Liver (tissue), 9 donors: Measurements from ENCODE around the gene SYT13. TPM values are rescaled to one million over a fixed set of nuclear protein-coding genes. Genes with fewer than 3 reads are reported as not detected.

Source experiments
- DNase-seq: peaks from one replicate; pipeline ENCODE4 v3.0.0-alpha.2; 2017; ENCODE audit warnings: low spot score
- H3K27ac ChIP-seq, 2 donors: one replicate each; pipeline ENCODE4 v1.7.0; 2013; ENCODE audit warnings: inconsistent platforms in 2 of 2, low read length in 2 of 2, control low read depth in 1 of 2, low read depth in 1 of 2, mild to moderate bottlenecking in 1 of 2
- H3K27me3 ChIP-seq, 4 donors: one replicate each; pipeline versions ENCODE4 v1.6.1 to v1.7.0; 2013; ENCODE audit warnings: low read length in 3 of 4, inconsistent platforms in 1 of 4, mild to moderate bottlenecking in 1 of 4, moderate library complexity in 1 of 4; ENCODE audit not compliant: control insufficient read depth in 4 of 4, insufficient read depth in 4 of 4
- H3K36me3 ChIP-seq, 4 donors: one replicate each; pipeline versions ENCODE4 v1.6.1 to v1.7.0; 2013; ENCODE audit warnings: low read length in 3 of 4, mild to moderate bottlenecking in 3 of 4, low read depth in 1 of 4, moderate library complexity in 1 of 4; ENCODE audit not compliant: control insufficient read depth in 4 of 4, insufficient read depth in 3 of 4
- H3K4me1 ChIP-seq, 4 donors: one replicate each; pipeline versions ENCODE4 v1.6.1 to v1.7.0; 2013; ENCODE audit warnings: low read length in 3 of 4, mild to moderate bottlenecking in 3 of 4, moderate library complexity in 1 of 4; ENCODE audit not compliant: control insufficient read depth in 4 of 4, insufficient read depth in 4 of 4
- H3K4me3 ChIP-seq, 3 donors: one replicate each; pipeline versions ENCODE4 v1.6.1 to v1.7.0; 2013; ENCODE audit warnings: low read length in 3 of 3, control low read depth in 1 of 3, low read depth in 1 of 3, mild to moderate bottlenecking in 1 of 3
- H3K9ac ChIP-seq, 2 donors: one replicate each; pipeline ENCODE4 v1.7.0; 2013; ENCODE audit warnings: low read length in 2 of 2, mild to moderate bottlenecking in 2 of 2, moderate library complexity in 2 of 2, control low read depth in 1 of 2, low read depth in 1 of 2
- H3K9me3 ChIP-seq, 4 donors: one replicate each; pipeline versions ENCODE4 v1.6.1 to v1.7.0; 2013; ENCODE audit warnings: low read length in 3 of 4; ENCODE audit not compliant: control insufficient read depth in 4 of 4
- CTCF ChIP-seq: fragments of 150-350 bp; IDR thresholded peaks from 2 replicates; pipeline ENCODE4 v1.5.1; 2017; ENCODE audit warnings: improper control_type of control experiment, low read depth, low read length; ENCODE audit not compliant: missing input control
- EGR1 ChIP-seq, 2 donors: IDR thresholded peaks; 2 replicates each; pipeline ENCODE4 v1.6.1; 2016 to 2018; ENCODE audit warnings: antibody characterized with exemption in 2 of 2, low read depth in 2 of 2
- FOXA2 ChIP-seq: IDR thresholded peaks from 2 replicates; pipeline ENCODE4 v1.6.1; 2016; ENCODE audit warnings: antibody characterized with exemption
- GABPA ChIP-seq, 2 donors: IDR thresholded peaks in 1 of 2; conservative IDR thresholded peaks in 1 of 2; 2 replicates each; pipeline ENCODE4 v1.6.1; 2016; ENCODE audit warnings: antibody characterized with exemption in 2 of 2, mild to moderate bottlenecking in 1 of 2, moderate library complexity in 1 of 2
- HNF4A ChIP-seq, 2 donors: conservative IDR thresholded peaks; 2 replicates each; pipeline ENCODE4 v1.6.1; 2016; ENCODE audit warnings: antibody characterized with exemption in 2 of 2, mild to moderate bottlenecking in 2 of 2
- HNF4G ChIP-seq: IDR thresholded peaks from 2 replicates; pipeline ENCODE4 v1.6.1; 2016; ENCODE audit warnings: antibody characterized with exemption
- JUND ChIP-seq, 2 donors: IDR thresholded peaks; 2 replicates each; pipeline ENCODE4 v1.6.1; 2016; ENCODE audit warnings: antibody characterized with exemption in 2 of 2
- NR2F2 ChIP-seq: IDR thresholded peaks from 2 replicates; pipeline ENCODE4 v1.6.1; 2016; ENCODE audit warnings: antibody characterized with exemption
- RAD21 ChIP-seq, 2 donors: IDR thresholded peaks; 2 replicates each; pipeline ENCODE4 v1.6.1; 2016; ENCODE audit warnings: antibody characterized with exemption in 2 of 2, mild to moderate bottlenecking in 2 of 2
- RXRA ChIP-seq, 2 donors: IDR thresholded peaks; 2 replicates each; pipeline ENCODE4 v1.6.1; 2017 to 2018; ENCODE audit warnings: antibody characterized with exemption in 2 of 2, mild to moderate bottlenecking in 1 of 2
- SP1 ChIP-seq: IDR thresholded peaks from 2 replicates; pipeline ENCODE4 v1.6.1; 2018; ENCODE audit warnings: antibody characterized with exemption, mild to moderate bottlenecking
- TAF1 ChIP-seq: conservative IDR thresholded peaks from 2 replicates; pipeline ENCODE4 v1.6.1; 2016; ENCODE audit warnings: antibody characterized with exemption, mild to moderate bottlenecking
- WGBS: extraction: QIAGEN DNeasy Blood & Tissue Kit; methylation state at CpG from one replicate; pipeline ENCODE4 v1.1.7; 2013; 5-methylcytosine and 5-hydroxymethylcytosine counted together
- polyA plus RNA-seq, 2 donors: library from polyadenylated mRNA; stranded (reverse) in 1 of 2; unstranded in 1 of 2; fragments of 200-250 nt in 1 of 2; fragments of >200 nt in 1 of 2; fragmentation: Nextera tagmentation in 1 of 2; extraction: Ambion mirVana in 1 of 2; gene quantifications; one replicate each; pipeline versions ENCODE4 v1.2.1 to v1.2.3, GENCODE V29; 2013 to 2015
- total RNA-seq, 2 donors: library from RNA; depleted of rRNA; stranded (reverse); fragments of >200 nt; gene quantifications; one replicate each; pipeline ENCODE4 v1.2.3, GENCODE V29; 2014
- TF ChIP-seq, protein P1 (sequence below): IDR thresholded peaks from 2 replicates; pipeline ENCODE4 v1.6.1; 2016; ENCODE audit warnings: antibody characterized with exemption
- TF ChIP-seq, protein P2 (sequence below): IDR thresholded peaks from 2 replicates; pipeline ENCODE4 v1.6.1; 2016; ENCODE audit warnings: antibody characterized with exemption
- donor health status: healthy.
- donor health status: healthy.
- donor health status: healthy.
- donor health status: healthy.
- donor health status: healthy.

Gene SYT13
- total and polyA plus RNA-seq, 4 donors = 0.05 to 0.33 (median 0.14) TPM

GRCh38 chr11:45333001-45333971 lies 47.1 kb upstream of the SYT13 start (continued):
- TF ChIP-seq CTCF = no peak
- peak; percentile 16 for TF ChIP-seq SP1
- TF ChIP-seq JUND (IDR thresholded peaks at IDR 0.05) = peak in 1 of 2 donors; percentile 39
- TF ChIP-seq, protein P1, sequence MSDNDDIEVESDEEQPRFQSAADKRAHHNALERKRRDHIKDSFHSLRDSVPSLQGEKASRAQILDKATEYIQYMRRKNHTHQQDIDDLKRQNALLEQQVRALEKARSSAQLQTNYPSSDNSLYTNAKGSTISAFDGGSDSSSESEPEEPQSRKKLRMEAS = no peak
- TF ChIP-seq HNF4G = no peak
- no peak for TF ChIP-seq GABPA (IDR thresholded peaks at IDR 0.05 in 1 of 2, conservative IDR thresholded peaks at IDR 0.05 in 1 of 2)

- H3K27ac ChIP-seq = peak overlapping the region in 1 of 2 donors; percentile 41
- DNase-seq = no peak
- no peak overlapping the region for H3K9ac ChIP-seq
- H3K4me3 ChIP-seq = no peak overlapping the region
- H3K4me1 ChIP-seq = no peaks in the 10 kb centered on the region
- no peaks in the 10 kb centered on the region for H3K36me3 ChIP-seq
- H3K27me3 ChIP-seq = no peaks in the 10 kb centered on the region
- WGBS = 9% methylated on average over 13 of the region's 13 CpGs
- H3K9me3 ChIP-seq = peaks cover 0 to 2% (median 0%) of the 10 kb centered on the region in 4 donors
- no peak for TF ChIP-seq RXRA (IDR thresholded peaks at IDR 0.05)
- TF ChIP-seq FOXA2 = no peak
- peak; percentile 55 for TF ChIP-seq CTCF
- TF ChIP-seq, protein P1 = no peak
- no peak for TF ChIP-seq GABPA (IDR thresholded peaks at IDR 0.05 in 1 of 2, conservative IDR thresholded peaks at IDR 0.05 in 1 of 2)
- TF ChIP-seq HNF4G = no peak
- peak; percentile 75 to 81 for TF ChIP-seq RAD21 (IDR thresholded peaks at IDR 0.05)
- no peak for TF ChIP-seq EGR1 (IDR thresholded peaks at IDR 0.05; ENCODE audit: low read depth in 2 of 2)
- no peak for TF ChIP-seq TAF1
Observed at GRCh38 chr11:45332276-45332934, 46.3 kb upstream of the SYT13 start.

GRCh38 chr11:45331839-45332238 lies 45.7 kb upstream of the SYT13 start:
- Histone ChIP-seq H3K9me3 (peaks cover 0 to 3% (median 0%) of the 10 kb centered on the region in 4 donors), H3K4me1 (no peaks in the 10 kb centered on the region), H3K36me3 (no peaks in the 10 kb centered on the region), H3K27ac (no peak overlapping the region), H3K9ac (no peak overlapping the region), H3K4me3 (no peak overlapping the region), H3K27me3 (no peaks in the 10 kb centered on the region)
- TF ChIP-seq, protein P2, sequence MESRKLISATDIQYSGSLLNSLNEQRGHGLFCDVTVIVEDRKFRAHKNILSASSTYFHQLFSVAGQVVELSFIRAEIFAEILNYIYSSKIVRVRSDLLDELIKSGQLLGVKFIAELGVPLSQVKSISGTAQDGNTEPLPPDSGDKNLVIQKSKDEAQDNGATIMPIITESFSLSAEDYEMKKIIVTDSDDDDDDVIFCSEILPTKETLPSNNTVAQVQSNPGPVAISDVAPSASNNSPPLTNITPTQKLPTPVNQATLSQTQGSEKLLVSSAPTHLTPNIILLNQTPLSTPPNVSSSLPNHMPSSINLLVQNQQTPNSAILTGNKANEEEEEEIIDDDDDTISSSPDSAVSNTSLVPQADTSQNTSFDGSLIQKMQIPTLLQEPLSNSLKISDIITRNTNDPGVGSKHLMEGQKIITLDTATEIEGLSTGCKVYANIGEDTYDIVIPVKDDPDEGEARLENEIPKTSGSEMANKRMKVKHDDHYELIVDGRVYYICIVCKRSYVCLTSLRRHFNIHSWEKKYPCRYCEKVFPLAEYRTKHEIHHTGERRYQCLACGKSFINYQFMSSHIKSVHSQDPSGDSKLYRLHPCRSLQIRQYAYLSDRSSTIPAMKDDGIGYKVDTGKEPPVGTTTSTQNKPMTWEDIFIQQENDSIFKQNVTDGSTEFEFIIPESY = no peak
- TF ChIP-seq RAD21 (IDR thresholded peaks at IDR 0.05) = no peak
- no peak for TF ChIP-seq HNF4A (conservative IDR thresholded peaks at IDR 0.05)
- no peak for TF ChIP-seq NR2F2
- TF ChIP-seq FOXA2 = no peak
- no peak for TF ChIP-seq JUND (IDR thresholded peaks at IDR 0.05)
- no peak for TF ChIP-seq RXRA (IDR thresholded peaks at IDR 0.05)
- TF ChIP-seq, protein P1 = no peak
- no peak for DNase-seq
- 56% methylated on average over 4 of the region's 4 CpGs for WGBS
